GM21619 (cell line): Measurements from ENCODE around the gene DCTD.
"Not testable (repeated sequence)": the region's sequence is repeated elsewhere in the genome, so short reads cannot be mapped to it uniquely, and the experiment has no call there.

ENCODE experiments used
- ATAC-seq: cut with Tn5 transposase; IDR thresholded peaks from one replicate; pipeline ENCODE4 v1.9.1; 2021; ENCODE audit not compliant: unreplicated experiment

The DCTD gene

DNA sequence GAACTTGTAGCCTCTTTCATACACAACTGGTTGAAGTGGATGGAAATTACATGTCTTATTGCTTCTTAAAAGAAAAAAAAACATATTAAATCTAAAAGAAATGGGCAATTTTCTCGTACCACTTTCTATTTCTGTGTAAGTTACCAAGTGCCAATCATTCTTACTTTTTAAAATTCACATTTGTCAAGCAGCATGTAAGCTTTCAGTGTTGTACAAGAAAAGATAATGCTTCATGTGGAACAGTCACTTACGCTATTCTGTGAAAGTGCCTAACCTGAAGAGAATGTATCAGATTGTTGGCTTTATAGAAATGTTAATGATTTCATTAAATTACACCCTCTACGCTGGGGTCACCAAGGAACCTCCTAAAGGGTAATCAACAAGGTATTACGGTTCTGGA, 4.4 kb upstream of the DCTD start:
- no peak for ATAC-seq

DNA sequence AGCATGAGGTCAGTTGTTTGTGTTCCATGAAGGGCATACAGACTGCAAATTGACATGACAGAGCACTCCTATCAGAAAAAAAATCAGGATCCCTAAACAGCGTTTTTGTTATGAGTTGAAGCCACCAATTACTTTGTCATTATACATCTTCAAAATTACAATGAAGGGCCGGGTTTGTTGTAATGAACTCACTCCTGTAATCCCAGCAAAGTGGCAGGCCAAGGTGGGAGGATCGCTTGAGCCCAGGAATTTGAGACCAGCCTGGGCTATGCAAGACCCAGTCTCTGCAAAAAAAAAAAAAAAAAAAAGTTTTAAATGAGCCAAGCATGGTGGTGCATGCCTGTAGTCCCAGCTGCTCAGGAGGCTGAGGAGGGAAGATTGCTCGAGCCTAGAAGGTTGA, 3.5 kb upstream of the DCTD start:
- no peak for ATAC-seq

DNA sequence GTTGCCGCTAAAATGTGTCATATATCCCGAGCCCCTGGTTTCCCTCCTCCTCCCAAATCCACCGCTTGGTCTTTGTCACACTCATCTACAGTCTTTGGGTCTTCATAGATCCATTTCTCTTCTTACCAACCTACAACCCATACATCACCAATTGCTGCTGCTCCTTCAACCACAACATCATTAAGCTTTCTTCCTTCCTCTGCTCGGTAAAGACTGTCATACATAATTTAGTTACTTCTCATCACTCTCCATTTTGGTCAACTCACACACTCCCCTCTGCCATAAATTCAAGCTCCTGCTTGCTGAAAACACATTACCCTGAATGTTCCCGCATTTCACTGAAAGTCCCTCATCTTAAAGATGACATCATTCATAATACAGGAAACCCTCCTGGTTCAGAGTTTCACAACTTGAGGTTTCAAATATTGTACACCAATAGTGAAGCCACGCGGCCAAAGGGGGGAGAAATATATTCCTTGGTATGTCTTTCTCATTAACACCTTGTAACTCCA, 1.7 kb upstream of the DCTD start:
- ATAC-seq, result peak; percentile 26

DNA sequence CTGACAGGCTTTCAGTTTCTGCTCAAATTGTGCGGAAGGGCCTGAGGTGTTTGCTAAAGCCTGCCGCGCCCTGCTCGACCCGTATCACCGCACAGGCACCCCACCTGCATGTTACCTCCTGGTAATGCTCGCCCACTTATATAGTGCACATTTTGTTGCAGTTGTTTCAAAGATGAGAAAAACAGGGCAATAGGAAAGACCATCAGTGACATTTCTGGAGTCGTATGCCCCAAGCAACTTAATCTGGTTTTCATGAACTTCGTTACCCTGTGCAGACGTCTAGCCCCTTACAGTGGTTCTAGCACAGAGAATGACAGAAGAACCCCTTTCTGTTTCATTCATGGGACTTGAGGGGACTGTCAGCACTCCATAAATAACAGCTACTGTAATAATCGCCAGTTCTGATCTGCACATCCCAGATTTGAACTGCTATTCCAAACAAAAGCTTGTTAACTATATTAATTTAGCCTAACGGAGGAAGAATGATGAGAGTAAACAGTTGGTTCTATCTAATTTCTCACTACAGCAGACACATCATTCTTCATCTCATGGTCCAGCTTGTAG, 940 bp upstream of the DCTD start:
- peak; percentile 14 for ATAC-seq

DNA sequence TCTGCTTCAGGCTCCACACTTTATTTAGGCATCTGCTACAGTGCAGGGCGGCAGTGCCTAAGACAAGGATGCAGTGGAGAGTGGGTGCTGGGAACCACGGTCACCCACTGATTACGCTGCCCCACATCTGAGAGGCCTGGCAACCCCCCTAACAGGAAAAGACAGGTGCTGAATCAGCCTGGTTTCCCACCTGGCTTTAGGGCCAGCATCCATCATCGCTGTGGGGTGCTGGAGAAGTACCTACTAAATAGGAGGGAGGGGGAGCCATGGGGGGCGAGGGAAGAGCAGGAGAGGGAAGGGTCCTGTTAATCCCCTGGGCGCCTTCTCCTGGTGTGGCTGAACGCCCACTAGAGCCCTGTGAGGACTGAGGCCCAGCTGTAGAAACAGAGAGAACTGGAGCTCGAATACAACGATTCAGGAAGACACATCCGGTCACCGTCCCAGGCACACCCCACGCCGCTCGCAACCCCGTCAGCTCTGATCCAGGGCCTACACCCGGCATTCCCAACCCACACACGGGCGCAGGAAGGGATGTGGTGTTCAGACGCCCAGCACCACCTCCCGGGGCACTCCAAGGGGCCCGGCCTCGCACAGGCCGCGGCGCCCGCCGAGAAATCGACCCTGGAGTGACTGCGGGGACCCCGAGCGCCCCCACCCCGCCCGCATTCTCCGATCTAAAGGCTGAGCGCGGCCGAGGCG, 554 bp downstream of the DCTD start:
- ATAC-seq, result peak; percentile 19

DNA sequence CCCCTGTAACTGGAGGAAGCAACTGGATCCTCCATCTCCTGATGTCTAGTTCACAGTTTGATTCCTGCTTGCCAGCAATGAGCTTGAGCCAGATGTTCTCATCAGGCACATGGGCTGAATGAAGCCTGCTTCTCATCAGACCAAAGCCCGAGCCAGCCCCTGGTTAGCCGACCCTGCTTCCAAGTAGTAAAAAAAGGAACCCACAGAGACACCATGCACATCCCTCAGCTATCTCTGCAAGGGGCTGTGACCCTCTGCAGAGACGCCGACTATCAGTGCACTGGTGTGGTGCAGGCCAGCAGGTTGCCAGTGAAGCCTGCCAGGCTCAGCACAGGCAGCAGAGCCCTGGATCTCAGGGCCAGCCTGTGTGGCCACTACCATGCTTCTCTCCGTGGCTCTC, 2.8 kb downstream of the DCTD start:
- no peak for ATAC-seq

DNA sequence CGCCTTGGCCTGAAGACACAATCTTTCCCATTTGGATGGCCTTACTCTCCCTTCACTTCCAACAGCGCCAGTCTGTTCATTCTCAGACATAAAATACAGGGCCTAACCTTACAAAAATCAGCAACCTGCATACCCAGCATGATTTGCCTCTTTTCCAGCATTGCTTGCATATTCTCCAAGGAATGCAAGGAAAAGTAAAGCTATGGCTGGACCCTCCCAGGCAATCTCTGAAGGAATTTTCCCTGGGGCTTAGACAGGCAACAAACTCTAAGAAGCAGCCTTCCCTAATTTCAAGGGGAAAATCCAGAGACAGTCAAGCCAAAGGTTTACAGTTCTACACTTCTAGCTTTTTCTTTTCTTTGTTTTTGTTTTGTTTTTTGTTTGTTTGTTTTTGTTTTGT, 3.6 kb downstream of the DCTD start:
- no peak for ATAC-seq

DNA sequence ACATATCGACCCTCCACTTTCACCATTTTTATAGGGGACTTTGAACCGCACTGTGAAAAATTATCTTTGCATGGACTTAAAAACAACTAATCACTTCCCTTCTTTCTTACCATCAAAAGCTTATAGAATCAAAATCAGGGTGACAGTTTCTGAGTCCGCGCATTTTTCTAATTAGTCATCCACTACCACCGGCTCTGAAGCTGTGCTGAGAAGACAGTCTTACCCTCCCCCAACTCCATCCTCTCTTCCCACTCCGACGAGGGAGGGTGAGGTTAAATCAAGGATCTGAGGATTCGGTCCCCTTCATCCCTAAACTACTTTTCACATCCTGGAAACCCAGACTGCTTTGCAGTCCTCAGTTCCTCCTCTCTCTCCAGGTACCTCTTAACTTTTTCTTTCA, 4.2 kb downstream of the DCTD start:
- no peak for ATAC-seq

DNA sequence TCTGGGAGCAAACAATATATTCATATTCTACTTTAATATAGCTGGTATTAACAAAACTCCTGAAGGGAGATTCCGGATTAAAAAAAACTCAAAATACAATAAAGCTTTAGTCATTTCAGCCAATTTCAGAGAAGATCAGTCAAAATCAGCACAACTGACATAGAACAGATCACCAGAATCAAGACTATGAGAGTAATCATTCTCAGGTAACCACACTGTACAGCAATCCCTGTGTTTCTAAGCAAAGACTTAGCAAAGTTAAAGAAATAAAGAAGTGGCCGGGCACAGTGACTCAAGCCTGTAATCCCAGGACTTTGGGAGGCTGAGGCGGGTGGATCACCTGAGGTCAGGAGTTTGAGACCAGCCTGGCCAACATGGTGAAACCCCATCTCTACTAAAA, 9.1 kb downstream of the DCTD start:
- no peak for ATAC-seq

DNA sequence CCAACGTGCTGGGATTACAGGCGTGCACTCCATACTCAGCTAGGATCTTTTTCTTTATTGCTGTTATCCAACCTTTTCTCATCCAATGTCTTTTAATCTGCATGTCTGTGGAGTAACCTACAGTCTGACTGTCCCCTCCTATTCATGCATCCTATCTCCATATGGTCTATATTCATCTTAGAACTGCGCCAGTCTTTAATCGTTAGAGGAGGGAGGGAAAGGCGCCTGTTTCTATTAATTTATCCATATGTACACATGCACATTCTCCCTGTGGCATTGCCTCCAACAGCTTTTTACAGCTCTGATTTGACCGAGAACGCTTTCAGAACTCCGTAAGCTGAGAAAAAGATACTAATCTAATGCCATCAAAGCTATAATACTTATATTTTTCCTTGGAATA, 9.8 kb downstream of the DCTD start:
- no peak for ATAC-seq

DNA sequence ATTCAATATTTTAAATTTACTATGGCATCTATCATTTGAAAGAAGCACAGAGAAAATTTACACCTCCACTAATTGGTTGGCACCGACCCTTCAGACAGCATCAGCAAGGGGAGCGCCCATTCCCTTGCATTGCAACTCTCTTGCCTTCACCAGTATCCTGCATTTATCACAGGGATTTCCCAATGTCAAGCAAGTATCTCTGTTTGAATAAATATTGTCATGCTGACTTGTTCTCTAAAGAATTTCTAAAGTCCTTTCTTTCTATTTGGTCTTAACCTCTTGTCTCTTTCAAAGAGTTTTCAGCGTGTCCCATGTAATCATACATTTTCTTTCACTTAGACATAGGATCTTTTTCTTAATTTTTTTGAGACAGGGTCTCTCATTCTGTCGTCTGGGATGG, 10.4 kb downstream of the DCTD start:
- no peak for ATAC-seq

DNA sequence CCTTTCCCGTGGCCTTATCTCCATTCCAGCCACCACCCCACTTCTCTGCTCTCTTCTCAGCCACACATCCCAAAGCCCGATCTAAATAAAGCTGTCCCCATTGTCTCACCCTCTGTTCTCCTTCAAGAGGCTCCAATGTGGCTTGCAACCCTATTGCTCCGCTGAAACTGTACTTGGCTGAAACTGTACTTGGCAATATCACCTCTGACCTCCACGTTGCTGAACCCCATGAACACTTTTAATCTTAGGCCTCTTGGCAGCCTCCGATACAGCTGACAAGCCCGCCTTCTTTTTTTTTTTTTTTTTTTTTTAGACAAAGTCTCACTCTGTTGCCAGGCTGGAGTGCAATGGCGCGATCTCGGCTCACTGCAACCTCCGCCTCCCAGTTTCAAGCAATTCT, 12.1 kb downstream of the DCTD start:
- ATAC-seq, result no peak

DNA sequence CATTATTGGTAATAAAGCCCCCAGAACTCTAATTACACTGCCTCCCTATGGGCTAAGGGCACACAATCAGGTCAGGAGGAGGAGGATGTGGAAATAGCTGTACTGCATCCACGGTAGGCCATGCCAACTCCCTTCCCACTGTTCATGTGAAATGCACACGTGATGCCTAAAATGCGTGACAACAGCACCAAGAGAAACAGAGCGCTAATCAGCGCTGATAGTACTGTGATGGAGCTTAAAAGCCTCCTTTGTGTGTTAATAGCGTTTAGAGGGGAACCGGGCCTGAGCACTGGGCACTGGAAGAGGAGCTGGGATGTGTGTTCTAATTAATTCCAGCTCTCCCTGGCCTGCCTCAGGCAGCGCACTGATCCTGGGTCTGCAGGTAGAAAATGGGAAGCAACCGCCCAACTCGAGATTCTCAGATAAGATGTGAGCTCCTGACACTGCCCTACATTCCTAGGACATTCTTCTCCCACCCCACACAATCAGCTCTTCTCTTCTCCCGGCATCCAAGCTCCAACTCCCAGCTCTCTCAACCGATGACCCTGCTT, 12.9 kb downstream of the DCTD start:
- ATAC-seq, result no peak

DNA sequence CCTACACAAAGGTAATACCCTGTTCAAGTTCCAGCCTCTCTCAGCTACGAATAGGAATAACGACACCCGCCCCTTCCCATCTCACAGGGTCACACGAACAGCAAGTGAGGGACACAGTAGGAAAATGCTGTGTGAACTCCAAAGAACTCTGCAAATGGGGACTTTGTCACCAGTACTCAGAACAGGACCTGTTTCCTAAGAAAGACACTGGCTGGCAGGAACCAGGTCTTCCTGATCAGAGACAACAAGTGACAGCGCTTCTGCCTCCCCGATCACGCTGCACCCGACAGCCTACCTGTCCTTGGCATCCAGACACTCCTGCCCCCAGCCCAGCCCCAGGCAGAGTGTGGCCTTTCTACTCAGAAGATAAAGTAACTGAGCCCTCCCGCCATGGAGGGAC, 14.2 kb downstream of the DCTD start:
- no peak for ATAC-seq

DNA sequence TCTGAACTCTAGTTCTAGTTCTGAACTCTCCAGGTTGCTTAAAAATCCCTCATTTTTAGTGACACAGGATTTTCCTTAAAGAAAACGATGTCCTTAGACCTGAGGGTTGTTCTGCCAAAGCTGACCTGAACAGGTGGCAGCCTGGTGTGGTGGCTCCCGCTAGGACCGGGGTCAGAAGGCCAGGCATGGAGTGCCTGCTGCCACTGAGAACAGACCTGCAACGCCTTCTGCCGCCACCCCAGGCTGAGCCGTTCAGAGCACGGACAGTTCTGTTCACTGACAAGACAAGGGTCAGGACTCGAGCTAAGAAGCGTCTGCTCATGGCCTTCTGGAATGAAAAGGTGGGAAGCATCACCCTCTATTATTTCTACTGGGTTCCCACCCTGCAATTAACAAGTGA, 15.8 kb downstream of the DCTD start:
- ATAC-seq, result no peak

DNA sequence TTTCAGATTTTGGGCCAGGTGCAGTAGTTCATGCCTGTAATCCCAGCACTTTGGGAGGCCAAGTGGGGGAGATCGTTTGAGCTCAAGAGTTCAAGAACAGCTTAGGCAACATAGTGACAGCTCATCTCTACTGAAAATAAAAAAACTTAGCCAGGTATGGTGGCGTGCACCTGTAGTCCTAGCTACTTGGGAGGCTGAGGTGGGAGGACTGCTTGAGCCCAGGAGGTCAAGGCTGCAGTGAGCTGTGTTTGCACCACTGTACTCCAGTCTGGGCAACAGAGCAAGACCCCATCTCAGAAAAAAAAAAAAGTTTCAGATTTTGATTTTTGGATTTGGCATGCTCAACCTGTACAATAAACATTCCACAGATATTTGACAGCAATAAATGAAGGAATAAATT, 17.2 kb downstream of the DCTD start:
- ATAC-seq, result not testable (repeated sequence)

DNA sequence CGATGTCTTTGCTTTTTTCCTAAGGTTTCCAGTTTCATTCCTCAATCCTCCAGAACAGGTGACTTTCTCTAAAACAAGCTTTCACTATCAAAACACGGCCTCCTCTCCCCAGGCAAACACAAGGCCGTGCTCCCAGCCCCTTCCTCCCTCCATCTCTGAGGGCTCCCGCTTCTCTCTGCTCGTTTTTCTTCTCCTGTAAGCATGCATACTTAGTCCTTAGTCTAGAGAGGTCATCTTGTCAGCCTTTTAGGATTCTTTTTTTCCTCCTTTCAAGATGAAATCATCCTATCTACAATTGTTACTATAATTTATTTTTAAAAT, 18.7 kb downstream of the DCTD start:
- ATAC-seq, result no peak

DNA sequence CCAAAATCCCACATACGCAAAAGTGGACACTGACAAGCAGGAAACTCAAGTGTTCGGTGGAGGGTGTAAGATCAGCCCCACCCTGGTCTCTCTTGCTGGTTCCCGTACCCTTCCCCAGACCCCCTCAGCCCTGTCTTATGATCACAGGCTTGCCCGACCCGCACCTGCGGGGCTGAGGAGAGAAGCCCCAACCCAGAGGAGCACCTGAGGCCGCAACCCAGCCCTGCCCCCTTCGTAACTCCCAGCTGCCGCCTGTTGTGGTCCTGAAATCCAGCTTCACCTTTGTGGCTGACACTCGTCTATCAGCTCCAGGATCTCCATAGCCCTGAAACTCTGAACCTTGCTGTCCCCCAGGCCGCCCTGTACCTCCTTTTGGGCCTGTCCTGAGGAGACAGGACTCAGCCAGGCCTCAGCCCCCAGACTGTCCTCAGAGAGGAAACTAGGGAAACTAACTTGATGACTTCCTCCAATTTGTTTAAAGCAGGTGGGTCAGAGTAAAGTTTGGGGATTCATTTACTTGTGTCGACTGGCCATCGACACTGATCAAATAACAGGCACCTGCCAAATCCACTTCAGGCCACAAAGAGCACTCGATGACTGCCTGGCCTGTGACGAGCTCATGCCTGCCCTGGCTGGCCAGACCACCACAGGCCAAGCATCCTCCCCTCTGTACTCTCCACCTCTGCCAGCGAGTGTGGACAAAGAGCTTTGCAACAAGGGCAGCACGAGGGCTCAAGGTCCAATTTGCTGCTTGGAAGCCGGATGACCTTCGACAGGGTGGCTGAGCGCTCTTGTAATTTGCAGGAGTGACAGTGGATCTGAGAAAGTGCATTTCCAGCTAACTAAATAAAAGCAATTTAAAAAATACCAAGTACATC, 19.3 kb downstream of the DCTD start:
- ATAC-seq, result no peak

DNA sequence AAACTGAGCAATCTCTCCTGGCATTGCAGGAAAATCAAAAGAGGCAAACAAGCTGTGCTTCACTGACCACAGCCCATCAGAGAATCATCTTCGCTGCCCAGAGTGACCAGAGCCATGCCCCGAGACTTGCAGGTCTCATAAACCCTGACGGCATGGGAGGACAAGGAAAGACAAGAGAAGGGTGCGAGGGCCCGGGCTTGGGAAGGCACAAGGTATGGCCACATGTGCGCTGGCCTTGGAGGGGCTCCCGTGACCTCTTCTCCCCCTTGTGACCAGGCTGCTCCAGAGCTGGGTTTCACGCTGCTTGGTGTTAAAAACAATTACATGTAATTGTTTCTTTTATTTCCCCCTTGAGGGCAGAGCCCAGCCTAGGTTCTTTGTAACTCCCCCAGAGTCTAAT, 20.8 kb downstream of the DCTD start:
- no peak for ATAC-seq

DNA sequence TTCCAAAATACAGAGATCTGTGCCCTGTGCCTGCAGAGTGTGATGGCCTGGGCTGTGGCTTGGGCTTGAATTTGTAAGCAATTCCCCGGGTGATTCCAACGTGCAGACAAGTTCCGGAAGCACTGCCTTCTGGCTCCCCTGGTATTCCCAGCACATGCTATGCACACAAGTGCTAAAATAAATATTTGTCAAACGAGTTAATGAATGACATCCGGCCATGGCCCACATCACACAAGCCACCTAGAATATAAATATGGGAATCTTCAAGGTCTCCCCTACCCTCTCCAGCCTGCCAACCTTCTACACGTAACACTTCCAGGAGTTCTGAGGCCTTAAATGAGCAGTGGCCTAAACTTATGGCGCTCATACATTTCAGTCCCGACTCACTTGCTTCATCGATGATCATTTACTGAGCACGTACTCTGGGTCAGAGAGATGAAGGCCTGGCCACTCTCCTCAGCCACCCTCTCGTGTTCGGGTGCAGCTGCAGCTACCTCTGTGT, 21.3 kb downstream of the DCTD start:
- ATAC-seq, result no peak

DNA sequence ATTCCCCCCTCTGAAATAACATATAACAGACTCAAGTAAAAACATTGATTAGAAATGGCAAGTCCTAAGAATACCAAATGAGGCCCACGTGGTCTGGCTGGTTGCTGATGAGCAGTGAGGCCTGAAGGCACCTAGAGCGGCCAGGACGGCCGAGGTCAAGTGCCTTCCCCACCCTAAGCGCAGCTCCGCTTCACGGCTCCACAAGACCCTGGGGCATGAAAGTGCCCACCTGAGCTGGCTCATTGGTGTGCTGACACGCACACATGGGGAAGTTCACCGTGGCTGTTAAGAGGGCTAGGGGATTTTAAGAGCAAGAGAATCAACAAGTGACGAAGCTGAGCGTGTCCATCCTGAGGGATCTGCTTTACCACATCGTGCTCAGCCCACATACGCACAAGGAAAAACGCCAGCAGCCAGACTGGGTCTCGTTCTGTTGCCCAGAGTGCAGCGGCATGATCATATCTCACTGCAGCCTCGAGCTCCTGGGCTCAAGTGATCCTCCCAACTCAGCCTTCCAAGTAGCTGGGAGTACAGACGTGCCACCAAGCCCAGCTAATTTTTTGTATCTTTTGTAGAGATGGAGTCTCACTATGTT, 22.4 kb downstream of the DCTD start:
- no peak for ATAC-seq
